ENCODE results near the gene PNLIPRP3.
A peak's percentile ranks its signal among the peaks of the same experiment; 100 is the strongest.

Gene PNLIPRP3

GRCh38 chr10:116521424-116522290 is 94.0 kb downstream of the PNLIPRP3 start:
- peak; percentile 8 for DNase-seq

GRCh38 chr10:116522803-116523381 is 95.2 kb downstream of the PNLIPRP3 start:
- no peak for DNase-seq

DNA sequence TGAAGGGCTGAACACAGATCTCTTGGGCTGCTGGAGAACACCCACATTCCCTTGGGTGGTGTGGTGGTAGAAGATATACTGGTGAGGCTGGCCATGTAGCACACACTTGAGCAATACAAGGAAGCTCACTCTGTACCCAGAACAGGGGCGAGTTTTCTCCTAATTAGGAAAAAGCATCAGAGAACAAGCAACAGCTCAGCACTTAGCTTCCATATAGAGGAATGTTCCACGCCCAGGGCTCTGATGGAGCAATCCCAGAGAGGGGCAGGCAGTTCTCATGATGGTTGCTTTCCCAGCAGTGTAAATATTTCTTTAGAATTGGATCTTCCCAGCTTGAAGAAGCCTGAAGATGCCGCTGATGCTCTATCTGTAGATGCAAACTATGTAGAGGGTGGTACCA is 97.1 kb downstream of the PNLIPRP3 start:
- no peak for DNase-seq

GRCh38 chr10:116526219-116526618 is 98.6 kb downstream of the PNLIPRP3 start:
- DNase-seq: no peak
